ENCODE results near the gene UST. TPM values are rescaled to one million over a fixed set of nuclear protein-coding genes. Genes with fewer than 3 reads are reported as not detected.

Gene UST
- total RNA-seq, 4 donors from 2014 or later, result 4.8 to 9.0 (median 7.8) TPM

- Histone ChIP-seq H3K27me3 (no peaks in the 10 kb centered on the region), H3K4me3 (no peak overlapping the region), H3K27ac (no peak overlapping the region), H3K36me3 (no peaks in the 10 kb centered on the region), H3K4me1 (peaks cover 0 to 4% (median 0%) of the 10 kb centered on the region in 4 donors), H3K9me3 (no peaks in the 10 kb centered on the region)
- in situ Hi-C loops (cut with MboI; ENCODE audit: low pct_ligation_motif_present in 1 of 4, low pct_unique_long_range_greater_than_20kb in 1 of 4, low sequenced_read_pairs in 3 of 4), result no loop called here
- WGBS, 2 donors (ENCODE audit: low coverage in 1 of 2), result 92% methylated on average over 4 of the region's 4 CpGs
- intact Hi-C loops (cut with DNase I; ENCODE audit: low total_unique reads), result no loop called here
- no peak for DNase-seq
- TF ChIP-seq EP300 (IDR thresholded peaks at IDR 0.05; ENCODE audit: low read depth) (no peak), POLR2A (IDR thresholded peaks at IDR 0.05) (no peak), CTCF (IDR thresholded peaks at IDR 0.05) (no peak), POLR2AphosphoS5 (IDR thresholded peaks at IDR 0.05) (no peak)
Observed at GRCh38 chr6:148828047-148828446, 81.2 kb downstream of the UST start.

- H3K27me3 ChIP-seq, result no peaks in the 10 kb centered on the region
- no peak for DNase-seq
- no peaks in the 10 kb centered on the region for H3K36me3 ChIP-seq
- H3K27ac ChIP-seq, result no peak overlapping the region
- WGBS, 2 donors (ENCODE audit: low coverage in 1 of 2), result 87 to 92% methylated on average over 4 of the region's 4 CpGs
- no peaks in the 10 kb centered on the region for H3K9me3 ChIP-seq
- TF ChIP-seq POLR2AphosphoS5 (IDR thresholded peaks at IDR 0.05) (no peak), CTCF (IDR thresholded peaks at IDR 0.05) (no peak), EP300 (IDR thresholded peaks at IDR 0.05; ENCODE audit: low read depth) (no peak), POLR2A (IDR thresholded peaks at IDR 0.05) (no peak)
- H3K4me1 ChIP-seq, result peaks cover 0 to 4% (median 0%) of the 10 kb centered on the region in 4 donors
- no peak overlapping the region for H3K4me3 ChIP-seq
- in situ Hi-C loops (cut with MboI; ENCODE audit: low pct_ligation_motif_present in 1 of 4, low pct_unique_long_range_greater_than_20kb in 1 of 4, low sequenced_read_pairs in 3 of 4) (no loop called here), intact Hi-C loops (cut with DNase I; ENCODE audit: low total_unique reads) (no loop called here)
Observed at GRCh38 chr6:148829415-148830101, 82.7 kb downstream of the UST start.

- Histone ChIP-seq H3K27me3 (no peaks in the 10 kb centered on the region), H3K4me1 (peaks cover 0 to 4% (median 0%) of the 10 kb centered on the region in 4 donors), H3K27ac (no peak overlapping the region), H3K9me3 (no peaks in the 10 kb centered on the region), H3K4me3 (no peak overlapping the region), H3K36me3 (no peaks in the 10 kb centered on the region)
- WGBS, 2 donors (ENCODE audit: low coverage in 1 of 2), result 70 to 84% methylated on average over 3 of the region's 3 CpGs
- intact Hi-C loops (cut with DNase I; ENCODE audit: low total_unique reads) (no loop called here), in situ Hi-C loops (cut with MboI; ENCODE audit: low pct_ligation_motif_present in 1 of 4, low pct_unique_long_range_greater_than_20kb in 1 of 4, low sequenced_read_pairs in 3 of 4) (no loop called here)
- TF ChIP-seq CTCF (IDR thresholded peaks at IDR 0.05) (no peak), POLR2A (IDR thresholded peaks at IDR 0.05) (no peak), POLR2AphosphoS5 (IDR thresholded peaks at IDR 0.05) (no peak), EP300 (IDR thresholded peaks at IDR 0.05; ENCODE audit: low read depth) (no peak)
- DNase-seq, result no peak
Observed at GRCh38 chr6:148830614-148831013, 83.8 kb downstream of the UST start.

GRCh38 chr6:148831064-148831463, 84.2 kb downstream of the UST start:
- 77 to 78% methylated on average over 6 of the region's 6 CpGs for WGBS, 2 donors (ENCODE audit: low coverage in 1 of 2)

More at GRCh38 chr6:148831064-148831463, 84.2 kb downstream of the UST start:
- Histone ChIP-seq H3K9me3 (no peaks in the 10 kb centered on the region), H3K27me3 (no peaks in the 10 kb centered on the region), H3K4me3 (no peak overlapping the region), H3K36me3 (no peaks in the 10 kb centered on the region), H3K4me1 (peaks cover 0 to 4% (median 0%) of the 10 kb centered on the region in 4 donors), H3K27ac (no peak overlapping the region)
- in situ Hi-C loops (cut with MboI; ENCODE audit: low pct_ligation_motif_present in 1 of 4, low pct_unique_long_range_greater_than_20kb in 1 of 4, low sequenced_read_pairs in 3 of 4), result no loop called here
- TF ChIP-seq CTCF (IDR thresholded peaks at IDR 0.05), result no peak
- intact Hi-C loops (cut with DNase I; ENCODE audit: low total_unique reads), result no loop called here
- no peak for DNase-seq
